Stimulated activated CD4-positive, alpha-beta T cell treated with anti-CD3 and anti-CD28 coated beads, TNF-alpha, amount 100 ng/mL, for 24 hours (primary cell): ENCODE measurements around the gene KRT1.
"Not testable (repeated sequence)": the region's sequence is repeated elsewhere in the genome, so short reads cannot be mapped to it uniquely, and the experiment has no call there.

ENCODE experiments used
- DNase-seq, 3 experiments: peaks; one replicate each; pipeline ENCODE4 v3.0.0-alpha.2; 2020; ENCODE audit warnings: low read depth in 3 of 3

The KRT1 gene

DNA sequence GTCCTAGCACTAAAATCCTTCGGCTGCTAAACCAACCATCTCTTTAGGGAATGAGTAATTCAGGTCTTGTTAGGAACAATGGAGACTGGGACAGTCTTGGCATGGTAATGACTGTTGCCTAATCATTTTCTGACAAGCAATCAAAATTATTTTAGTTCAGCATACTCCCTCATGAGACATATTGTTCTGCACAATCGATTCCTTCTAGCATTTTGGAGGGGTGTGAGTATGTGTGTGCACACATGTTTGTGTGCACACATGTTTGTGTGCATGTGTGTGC, 2.1 kb upstream of the KRT1 start:
- DNase-seq = no peak

DNA sequence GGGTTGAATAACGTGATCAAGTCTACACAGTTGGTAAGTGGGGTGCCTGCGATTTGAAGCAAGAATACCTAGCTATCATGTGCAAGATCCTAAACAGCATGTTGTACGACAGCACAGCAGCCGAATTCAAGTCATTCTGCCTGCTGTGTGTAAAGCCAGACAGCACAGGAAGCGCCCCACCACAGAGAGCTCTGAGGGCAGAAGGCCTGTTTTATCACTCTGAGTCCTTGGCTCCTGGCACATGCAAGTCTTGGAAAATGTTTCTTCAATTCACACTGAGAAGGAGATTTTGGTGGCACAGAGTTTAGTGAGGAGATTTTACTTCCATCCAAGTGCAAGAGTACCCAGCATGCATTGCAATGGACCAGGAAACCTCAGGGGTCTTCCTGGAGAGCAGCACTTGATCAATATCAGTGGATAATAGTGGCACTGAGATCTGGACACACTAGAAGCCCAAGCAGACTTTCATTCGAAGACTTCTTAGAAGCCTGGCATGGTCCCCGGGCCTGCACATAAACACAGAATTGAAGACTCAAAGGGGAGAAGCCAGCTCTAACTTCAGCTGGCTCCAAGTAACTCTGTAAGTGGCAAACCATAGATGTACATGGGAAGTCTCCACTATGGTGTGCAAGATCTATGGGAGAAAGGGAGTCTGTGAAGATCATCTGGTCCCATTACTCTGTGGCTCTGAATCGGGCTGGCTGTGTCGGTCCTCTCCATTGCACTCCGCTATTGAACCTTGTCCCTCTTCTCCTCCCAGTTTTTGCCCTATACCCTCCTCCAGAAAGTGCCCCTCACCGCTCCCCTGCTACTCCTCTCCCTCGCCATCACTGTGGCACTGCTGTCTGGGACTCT, 1.5 kb upstream of the KRT1 start:
- peak in 1 of 3 experiments; percentile 22 for DNase-seq

DNA sequence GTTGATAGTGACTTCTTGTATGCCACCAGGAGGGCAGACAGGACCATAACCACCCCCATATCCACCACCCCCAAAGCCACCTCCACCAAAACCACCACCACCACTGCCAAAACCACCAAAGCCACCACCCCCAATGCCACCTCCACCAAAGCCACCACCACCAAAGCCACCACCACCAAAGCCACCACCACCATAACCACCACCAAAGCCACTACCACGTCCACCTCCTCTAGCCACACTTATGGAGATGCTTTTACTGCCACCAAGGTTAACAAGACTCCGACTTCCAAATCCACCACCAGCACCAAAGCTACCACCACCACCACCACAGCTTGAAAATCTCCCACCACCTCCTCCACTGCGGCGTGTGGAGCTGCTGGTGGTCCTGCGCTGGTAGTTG, 332 bp downstream of the KRT1 start:
- DNase-seq = no peak

GRCh38 chr12:52677671-52678070, 2.5 kb downstream of the KRT1 start:
- no peak for DNase-seq

DNA sequence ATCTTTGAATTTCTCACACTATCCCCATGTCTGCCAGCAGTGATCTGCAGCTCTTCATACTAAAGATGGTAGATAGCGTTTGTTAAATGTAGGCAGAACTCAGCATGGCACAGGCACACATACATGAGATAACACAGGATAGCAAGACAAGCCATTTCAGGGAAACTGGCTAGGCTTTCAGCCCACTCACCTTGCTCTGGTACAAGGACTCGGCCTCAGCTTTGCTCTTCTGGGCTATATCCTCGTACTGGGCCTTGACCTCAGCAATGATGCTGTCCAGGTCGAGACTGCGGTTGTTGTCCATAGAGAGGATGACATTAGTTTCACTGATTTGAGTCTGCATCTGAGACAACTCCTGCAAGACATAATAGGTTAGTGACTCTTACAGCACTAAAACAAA, 3.1 kb downstream of the KRT1 start:
- no peak for DNase-seq

DNA sequence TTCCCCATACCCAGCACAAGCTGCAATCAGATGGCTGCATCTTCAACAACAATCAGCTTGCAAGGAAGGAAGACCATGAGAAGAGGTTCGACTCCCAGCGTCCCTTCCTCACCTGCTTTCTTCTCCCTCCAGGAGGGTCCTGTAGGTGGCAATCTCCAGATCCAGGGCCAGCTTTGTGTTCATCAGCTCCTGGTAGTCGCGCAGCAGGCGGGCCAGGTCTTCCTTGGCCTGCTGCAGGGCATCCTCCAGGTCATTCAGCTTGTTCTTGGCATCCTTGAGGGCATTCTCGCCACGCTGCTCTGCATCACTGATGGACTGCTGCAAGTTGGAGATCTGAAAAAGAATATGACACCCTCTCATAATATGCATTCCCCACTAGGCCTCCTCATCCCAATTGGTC, 4.0 kb downstream of the KRT1 start:
- no peak for DNase-seq

DNA sequence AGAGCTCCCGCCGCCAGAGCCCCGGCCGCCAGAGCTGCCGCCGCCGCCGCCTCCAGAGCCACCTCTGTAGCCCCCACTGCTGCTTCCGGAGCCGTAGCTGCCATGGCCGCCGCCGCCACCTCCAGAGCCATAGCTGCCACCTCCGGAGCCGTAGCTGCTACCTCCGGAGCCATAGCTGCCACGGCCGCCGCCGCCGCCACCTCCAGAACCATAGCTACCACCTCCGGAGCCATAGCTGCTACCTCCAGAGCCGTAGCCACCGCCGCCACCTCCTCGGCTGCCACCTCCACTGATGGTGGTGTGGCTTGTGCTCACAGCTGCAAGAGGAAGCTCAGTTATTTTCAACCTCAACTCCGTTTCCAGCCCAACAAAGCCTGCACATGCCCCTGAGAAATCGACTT, 4.9 kb downstream of the KRT1 start:
- no peak for DNase-seq

- DNase-seq = no peak
Observed at GRCh38 chr12:52674433-52674775, 5.8 kb downstream of the KRT1 start.

DNA sequence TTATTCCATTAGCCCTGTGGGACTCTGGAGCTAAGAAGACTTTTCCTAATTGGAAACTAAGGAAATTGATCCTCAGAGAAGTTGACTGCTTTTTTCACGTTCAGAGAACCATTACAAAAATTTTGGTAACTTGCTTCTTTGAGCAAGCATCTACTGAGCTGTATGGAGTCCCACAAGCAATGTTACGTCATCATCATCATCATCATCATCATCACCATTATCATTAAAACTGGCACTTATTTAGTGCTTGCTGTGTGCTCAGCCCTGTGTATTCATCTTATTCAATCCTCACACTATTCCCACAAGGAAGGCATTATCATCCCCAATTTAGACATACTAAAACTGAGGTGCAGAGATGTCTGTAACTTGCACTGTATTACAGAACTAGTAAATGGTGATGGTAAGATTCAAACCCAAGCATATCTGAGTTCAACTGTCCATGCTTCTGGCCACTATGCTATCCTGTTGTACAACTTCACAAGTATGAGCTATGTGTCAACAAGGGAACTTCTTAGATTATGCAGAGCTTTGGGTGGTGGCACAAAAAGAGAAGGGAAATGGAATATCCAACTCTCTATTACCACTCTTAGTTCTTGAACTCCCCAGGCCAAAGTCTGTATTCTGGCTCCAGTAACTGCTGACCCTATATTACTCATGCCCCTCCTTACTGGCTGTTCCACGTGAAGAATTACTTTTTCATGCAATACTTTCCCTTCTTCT, 6.3 kb downstream of the KRT1 start:
- DNase-seq = no peak

DNA sequence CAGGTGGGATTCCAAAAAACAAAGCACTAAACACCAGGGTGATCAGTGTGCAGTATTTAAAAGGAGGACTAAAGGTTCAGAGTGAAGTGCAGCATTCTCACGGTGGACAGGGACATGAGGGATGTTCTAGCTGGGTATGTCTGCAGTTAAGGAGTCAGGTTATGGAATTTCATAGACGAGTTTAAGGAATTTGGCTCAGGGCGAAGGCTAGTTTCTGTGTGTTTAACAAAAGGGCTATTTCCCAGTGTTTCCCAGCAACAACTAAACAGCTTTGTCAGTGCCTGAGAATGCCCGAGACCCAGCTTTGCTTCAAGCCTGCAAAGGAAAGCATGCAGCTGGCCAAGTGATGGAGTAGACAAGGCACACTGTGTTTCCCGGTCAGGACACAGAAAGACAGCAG, 7.0 kb downstream of the KRT1 start:
- no peak for DNase-seq

- no peak for DNase-seq
Observed at GRCh38 chr12:52672321-52672933, 7.8 kb downstream of the KRT1 start.

GRCh38 chr12:52670961-52671360, 9.2 kb downstream of the KRT1 start:
- no peak for DNase-seq

GRCh38 chr12:52670506-52670905, 9.7 kb downstream of the KRT1 start:
- DNase-seq = no peak

DNA sequence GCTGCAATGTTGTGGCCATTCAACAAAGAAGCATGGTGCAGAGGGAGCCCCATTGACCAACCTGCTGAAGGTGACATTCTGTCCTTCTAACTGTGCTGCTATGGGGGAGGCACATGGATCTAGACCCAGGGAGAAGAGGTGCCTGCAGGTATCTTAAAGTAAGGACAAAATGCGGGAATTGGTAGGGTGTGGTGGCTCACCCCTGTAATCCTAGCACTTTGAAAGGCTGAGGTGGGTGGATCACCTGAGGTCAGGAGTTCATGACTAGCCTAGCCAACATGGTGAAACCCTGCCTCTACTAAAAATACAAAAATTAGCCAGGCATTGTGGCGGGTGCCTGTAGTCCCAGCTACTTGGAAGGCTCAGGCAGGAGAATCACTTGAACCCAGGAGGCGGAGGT, 10.3 kb downstream of the KRT1 start:
- DNase-seq = not testable (repeated sequence)

- no peak for DNase-seq
Observed at GRCh38 chr12:52669426-52669825, 10.8 kb downstream of the KRT1 start.

DNA sequence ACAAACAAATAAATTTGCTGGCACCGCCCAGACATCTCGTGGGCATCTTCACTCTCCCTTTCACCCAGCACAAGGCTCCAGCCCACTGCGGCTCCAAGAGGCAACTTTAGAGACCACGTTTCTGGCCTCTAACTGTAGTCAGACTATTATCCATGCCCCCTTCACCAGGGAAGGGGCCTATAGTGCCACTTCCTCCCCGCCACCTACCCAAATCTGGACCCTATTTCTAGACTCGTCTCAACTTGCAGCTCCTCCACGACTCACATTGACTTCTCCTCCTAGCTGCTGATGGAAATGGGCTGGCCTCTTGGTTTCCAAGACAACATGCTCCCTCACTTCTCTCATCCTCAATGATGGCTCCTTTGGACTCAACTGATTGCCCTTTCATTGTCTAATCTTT, 12.3 kb downstream of the KRT1 start:
- DNase-seq = no peak

- no peak for DNase-seq
Observed at GRCh38 chr12:52667509-52667908, 12.7 kb downstream of the KRT1 start.

GRCh38 chr12:52666471-52666870, 13.7 kb downstream of the KRT1 start:
- DNase-seq = no peak

DNA sequence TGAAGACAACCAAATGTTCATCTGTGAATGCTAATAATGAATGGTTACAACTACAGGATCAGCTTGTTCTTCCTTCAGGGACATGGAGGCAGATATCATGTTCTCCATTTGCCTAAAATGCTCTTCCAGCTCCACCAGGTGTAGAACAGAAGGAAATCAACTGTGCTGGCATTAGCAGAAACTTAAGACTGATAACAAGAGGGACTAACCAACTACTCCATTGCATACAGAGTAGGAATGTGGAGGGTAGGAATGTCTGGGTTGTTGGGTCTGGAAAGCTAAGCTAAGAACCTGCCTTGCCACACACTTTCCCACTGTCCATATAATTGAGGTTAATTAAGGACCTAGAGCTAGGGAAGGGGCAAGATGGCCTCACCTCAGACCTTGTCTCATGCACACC, 16.8 kb downstream of the KRT1 start:
- DNase-seq = no peak

DNA sequence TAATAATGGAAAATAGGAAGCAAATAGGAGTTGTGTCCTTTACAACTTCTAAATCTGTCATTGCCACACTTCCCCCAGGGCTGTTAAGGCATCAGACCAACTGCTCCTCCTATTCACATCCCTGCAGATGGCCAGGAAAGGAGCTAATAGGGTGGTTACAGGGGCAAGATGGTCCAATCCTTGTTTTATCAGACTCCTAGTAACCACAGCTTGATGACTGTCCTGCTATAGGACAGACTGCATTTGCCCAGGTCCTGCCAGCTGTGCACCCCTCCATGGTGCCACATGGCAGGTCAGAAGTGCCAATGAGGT, 17.3 kb downstream of the KRT1 start:
- no peak for DNase-seq

- no peak for DNase-seq
Observed at GRCh38 chr12:52662093-52662917, 17.9 kb downstream of the KRT1 start.

GRCh38 chr12:52661668-52662067, 18.5 kb downstream of the KRT1 start:
- no peak for DNase-seq
